Astrocyte (in vitro differentiated cells and primary cell): Measurements from ENCODE around the gene TRPC4AP.

Experiments used
- EZH2 ChIP-seq: IDR thresholded peaks from 2 replicates; pipeline ENCODE4 v1.6.1; 2012; ENCODE audit warnings: mild to moderate bottlenecking, low read length, inconsistent platforms; ENCODE audit not compliant: insufficient read depth
- TF ChIP-seq, protein P1 (sequence below): IDR thresholded peaks from 2 replicates; pipeline ENCODE4 v1.5.1; 2011; ENCODE audit warnings: low read depth, mild to moderate bottlenecking, inconsistent platforms, low read length, moderate library complexity; ENCODE audit not compliant: insufficient read depth

DNA sequence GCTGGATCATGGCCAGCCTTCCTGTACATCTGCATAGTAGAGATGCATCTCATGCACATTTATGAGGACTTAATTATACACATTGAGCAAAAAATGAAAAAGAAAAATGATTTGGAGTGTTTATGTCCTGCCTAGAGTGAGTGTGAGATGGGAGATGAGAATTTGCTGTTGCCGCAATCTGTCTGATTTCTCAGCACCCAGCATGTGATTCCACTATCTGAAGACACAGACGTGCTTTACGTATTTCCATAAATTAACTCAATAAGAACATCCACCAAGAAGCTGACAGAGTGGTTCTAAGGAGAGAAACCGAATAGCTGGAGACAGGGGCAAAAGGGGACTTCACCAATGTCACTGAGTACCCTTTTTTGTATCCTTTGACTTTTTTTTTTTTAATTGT, 39.3 kb upstream of the TRPC4AP start:
- TF ChIP-seq, protein P1, sequence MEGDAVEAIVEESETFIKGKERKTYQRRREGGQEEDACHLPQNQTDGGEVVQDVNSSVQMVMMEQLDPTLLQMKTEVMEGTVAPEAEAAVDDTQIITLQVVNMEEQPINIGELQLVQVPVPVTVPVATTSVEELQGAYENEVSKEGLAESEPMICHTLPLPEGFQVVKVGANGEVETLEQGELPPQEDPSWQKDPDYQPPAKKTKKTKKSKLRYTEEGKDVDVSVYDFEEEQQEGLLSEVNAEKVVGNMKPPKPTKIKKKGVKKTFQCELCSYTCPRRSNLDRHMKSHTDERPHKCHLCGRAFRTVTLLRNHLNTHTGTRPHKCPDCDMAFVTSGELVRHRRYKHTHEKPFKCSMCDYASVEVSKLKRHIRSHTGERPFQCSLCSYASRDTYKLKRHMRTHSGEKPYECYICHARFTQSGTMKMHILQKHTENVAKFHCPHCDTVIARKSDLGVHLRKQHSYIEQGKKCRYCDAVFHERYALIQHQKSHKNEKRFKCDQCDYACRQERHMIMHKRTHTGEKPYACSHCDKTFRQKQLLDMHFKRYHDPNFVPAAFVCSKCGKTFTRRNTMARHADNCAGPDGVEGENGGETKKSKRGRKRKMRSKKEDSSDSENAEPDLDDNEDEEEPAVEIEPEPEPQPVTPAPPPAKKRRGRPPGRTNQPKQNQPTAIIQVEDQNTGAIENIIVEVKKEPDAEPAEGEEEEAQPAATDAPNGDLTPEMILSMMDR: no peak
- no peak for TF ChIP-seq EZH2
